CD4-positive, alpha-beta T cell treated with Interleukin-17A for 1 hour (primary cell): Measurements from ENCODE around the gene ULBP2.
A peak's percentile ranks its signal among the peaks of the same experiment; 100 is the strongest.

Source experiments
- DNase-seq: peaks from one replicate; pipeline ENCODE4 v3.0.0-alpha.2; 2020

ULBP2 gene

DNA sequence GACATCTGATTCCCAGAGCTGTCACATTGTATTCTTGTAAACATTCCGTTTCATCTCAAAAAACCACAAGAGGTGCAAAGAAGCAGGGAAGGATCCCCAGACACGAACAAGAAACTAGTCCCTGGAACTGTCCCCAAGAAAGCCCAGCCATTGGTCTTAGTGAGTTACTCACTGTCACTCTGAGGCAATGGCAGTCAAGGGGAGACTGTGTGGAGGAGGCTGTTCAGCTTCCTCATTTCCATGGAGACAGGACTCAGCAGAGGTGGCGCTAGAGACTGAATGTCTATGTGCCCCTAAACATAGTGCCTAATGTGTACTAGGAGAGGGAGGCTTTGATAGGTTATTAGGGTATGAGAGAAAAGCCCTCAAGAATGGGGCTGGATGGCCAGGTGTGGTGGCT, 33.0 kb downstream of the ULBP2 start:
- DNase-seq = no peak

- DNase-seq = no peak
These were observed 33.6 kb downstream of the ULBP2 start for GRCh38 chr6:149975400-149975799.

GRCh38 chr6:149977221-149977620, 35.4 kb downstream of the ULBP2 start:
- DNase-seq = no peak

DNA sequence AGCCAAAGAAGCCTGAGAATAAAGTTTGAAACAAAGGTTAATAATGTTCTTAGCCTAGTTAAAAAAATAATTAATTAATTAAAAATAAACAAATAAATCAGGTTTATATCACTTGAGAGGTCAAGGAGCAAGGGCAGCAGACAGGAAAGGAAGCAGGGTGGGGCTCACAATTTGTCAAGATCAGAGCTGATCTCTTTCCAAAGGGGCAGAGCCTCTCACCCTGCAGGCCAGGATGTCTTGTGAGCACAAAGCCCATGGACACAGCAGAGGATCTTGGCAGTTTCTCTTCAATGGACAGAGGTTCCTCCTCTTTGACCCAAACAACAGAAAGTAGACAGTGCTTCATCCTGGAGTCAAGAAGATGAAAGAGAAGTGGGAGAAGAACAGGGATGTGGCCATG, 36.8 kb downstream of the ULBP2 start:
- no peak for DNase-seq

GRCh38 chr6:149979293-149979692, 37.5 kb downstream of the ULBP2 start:
- no peak for DNase-seq

DNA sequence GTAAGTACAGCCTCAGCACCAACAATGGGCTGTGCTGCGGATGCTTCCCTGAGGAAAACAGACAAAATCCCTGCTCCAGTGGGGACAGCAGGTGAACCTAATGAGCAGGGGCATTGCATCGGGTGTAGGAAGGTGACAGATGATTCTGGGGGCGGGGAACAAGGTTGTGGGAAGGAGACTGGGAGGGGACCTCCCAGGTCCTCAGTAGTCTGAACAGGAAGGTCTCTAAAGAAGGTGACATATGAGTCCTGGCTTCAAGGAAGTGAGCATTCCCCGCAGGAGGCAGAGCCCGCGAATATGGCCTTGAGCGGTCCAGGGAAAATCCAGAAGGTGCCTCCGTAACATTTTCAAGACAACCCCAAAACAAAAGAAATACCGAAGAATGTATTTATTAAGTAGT, 41.3 kb downstream of the ULBP2 start:
- DNase-seq = no peak

- no peak for DNase-seq
These were observed 43.0 kb downstream of the ULBP2 start for GRCh38 chr6:149984773-149985172.

DNA sequence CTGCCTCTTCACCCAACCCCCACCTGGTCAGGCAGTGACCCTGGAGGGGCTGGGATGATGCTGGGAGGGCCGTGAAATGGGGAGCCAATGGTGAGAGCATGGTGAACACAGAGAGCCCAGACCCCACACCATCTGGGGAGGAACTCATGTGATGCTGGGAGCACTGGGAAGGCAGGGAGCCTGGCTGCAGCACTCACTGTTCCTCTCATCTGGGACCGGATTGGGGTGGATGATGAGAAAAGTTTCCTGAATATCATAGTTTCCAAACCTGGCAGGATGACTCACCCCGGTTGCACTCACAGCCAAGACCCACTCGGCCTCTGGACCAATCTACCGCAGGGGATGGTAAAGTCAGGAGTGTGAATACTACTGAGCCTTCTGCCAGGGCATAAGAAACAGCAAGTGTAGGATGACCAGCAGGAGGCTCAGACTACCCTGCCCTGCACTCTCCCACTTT, 43.7 kb downstream of the ULBP2 start:
- no peak for DNase-seq

GRCh38 chr6:149987602-149988107, 45.8 kb downstream of the ULBP2 start:
- no peak for DNase-seq

DNA sequence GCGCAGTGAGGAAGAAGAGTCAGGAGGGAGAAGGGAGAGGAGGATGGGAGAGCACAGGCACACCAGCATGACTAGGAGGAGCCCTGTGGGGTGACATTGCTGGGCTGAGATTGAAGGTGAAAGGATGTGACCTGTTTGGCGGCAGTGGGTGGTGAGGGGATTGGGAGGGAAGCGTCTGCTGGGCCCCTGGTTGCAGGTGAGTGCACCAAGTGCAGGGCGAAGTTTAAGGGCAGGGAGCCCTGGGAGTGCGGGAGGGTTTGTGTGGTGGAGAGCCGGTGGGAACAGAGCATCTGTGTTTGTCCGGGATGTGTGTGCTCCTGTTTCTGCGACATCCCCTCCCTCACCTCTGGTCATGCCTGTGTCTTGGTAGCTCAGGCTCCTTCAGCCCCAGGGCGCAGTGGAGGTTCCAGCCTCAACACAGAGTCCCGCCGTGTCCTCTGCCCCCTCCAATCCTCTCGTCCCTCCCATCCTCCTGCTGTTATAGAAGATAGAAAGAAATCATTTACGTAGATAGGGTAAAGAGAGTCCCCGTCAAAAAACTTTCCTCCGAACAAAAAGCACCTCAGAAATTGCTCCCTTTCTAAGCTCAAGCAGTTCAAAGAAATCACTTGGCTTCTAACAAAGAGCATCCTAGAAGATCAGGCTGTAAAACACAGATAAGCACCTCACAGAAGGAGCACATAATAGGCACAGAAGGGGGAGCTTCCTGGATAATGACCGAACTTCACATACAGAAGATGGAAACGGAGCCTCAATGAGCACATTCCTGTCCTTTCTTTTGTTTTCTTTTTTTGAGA, 46.9 kb downstream of the ULBP2 start:
- no peak for DNase-seq

- DNase-seq = no peak
These were observed 48.4 kb downstream of the ULBP2 start for GRCh38 chr6:149990212-149990660.

DNA sequence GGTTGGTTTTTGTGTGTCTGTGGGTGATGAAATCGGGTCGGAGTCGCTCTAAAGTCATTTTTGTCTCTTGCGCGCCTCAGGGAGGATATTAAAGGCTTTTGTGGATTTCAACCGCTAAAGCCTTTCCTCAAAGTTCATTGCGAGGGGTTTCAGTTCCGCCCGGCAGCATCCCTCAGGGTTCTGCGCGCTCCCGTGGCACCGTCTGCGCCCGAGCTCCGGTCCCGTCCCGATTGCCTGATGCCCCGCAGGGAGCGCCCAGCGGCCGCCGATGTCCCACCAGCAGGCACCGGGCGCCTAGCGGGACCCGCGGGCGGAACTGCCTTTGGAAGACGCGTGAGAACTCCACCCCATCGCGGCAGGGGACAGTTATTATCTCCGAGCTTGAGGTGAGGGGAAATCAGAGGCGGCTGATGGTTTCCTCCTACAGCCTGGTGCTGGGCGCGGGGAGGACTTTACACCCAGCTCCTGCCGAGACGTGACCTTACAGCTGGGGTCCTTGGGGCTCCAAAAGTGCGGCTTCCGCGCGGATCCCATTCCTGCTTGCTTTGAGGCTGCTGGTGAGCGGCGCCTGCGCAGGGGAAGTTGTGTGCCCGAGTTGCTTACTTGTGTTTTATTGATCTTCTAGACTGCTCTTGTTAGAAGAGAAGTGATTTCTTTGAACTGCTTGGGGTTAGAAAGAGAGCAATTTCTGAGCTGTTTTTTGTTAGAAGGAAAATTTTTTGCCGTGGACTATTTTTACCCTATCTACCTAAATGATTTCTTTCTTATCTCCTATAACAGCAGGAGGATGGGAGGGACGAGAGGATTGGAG, 49.1 kb downstream of the ULBP2 start:
- DNase-seq = peak; percentile 30

DNA sequence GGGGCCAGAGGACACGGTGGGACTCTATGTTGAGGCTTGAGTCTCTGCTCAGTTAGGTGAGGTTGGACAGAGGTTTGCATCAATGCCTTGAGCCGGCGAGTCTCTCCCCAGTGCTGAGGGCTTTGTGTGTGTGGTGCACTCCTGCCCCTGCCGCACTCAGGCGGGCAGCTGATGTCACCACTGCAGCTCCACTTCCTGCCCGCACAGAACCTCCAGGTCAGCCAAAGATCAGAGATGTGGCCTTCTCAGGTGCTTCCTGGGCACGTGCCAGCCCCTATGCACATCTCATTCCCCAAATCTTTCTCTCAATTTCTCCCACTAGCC, 49.6 kb downstream of the ULBP2 start:
- DNase-seq = peak; percentile 16

- DNase-seq = no peak
These were observed 50.0 kb downstream of the ULBP2 start for GRCh38 chr6:149991838-149992237.

DNA sequence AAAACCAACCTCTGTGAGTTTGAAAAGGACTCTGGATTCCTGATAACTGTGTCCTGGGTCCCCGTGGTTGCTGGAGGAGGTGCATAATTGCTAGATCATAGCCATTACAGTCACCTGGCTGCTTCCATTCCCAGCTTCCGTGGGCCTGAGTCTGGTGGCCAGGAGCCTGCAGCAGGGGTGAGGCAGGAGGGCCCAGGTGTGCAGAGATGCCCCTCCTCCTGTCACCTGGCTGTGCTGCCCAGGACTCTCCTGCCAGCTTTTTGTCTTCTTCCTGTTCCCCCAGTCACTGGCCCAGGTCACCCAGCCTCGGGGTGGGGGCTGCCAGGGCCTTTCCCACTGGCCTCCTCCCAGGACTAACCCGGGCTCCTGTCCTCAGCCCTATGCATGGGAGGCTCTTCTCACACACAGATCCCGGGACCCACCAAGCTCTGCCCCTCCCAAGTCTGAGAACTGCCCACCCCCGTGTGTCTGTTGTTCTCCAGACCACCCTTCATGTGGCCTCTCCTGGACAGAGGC, 53.5 kb downstream of the ULBP2 start:
- no peak for DNase-seq

- no peak for DNase-seq
These were observed 54.2 kb downstream of the ULBP2 start for GRCh38 chr6:149995971-149996370.
